Measurements from ENCODE around the gene FOLR3.
"Not testable (repeated sequence)": the region's sequence is repeated elsewhere in the genome, so short reads cannot be mapped to it uniquely, and the experiment has no call there.

- not testable (repeated sequence) for TF ChIP-seq CTCF (conservative IDR thresholded peaks at IDR 0.05; ENCODE audit: low read length); EZH2phosphoT487 (IDR thresholded peaks at IDR 0.05; ENCODE audit: borderline replicate concordance, low read depth, low read length)
These were observed 18.3 kb downstream of the FOLR3 start for GRCh38 chr11:72153874-72154273.
